DMS79 treated with DMSO at 0.1 percent for 48 hours (cell line): Measurements from ENCODE around the gene STK25.
A peak's percentile ranks its signal among the peaks of the same experiment; 100 is the strongest.

ENCODE experiments used
- DNase-seq: peaks from one replicate; lab custom pipeline; 2025; lab: John Stamatoyannopoulos, UW

STK25 gene

GRCh38 chr2:241508240-241509154, at the start of gene STK25:
TSS of gene STK25 (minus strand) at chr2:241508584. CDS start at chr2:241508035, 549 bp downstream.
- DNase-seq: peak; percentile 92

GRCh38 chr2:241556746-241557145, 48.4 kb upstream of the STK25 start:
- no peak for DNase-seq

DNA sequence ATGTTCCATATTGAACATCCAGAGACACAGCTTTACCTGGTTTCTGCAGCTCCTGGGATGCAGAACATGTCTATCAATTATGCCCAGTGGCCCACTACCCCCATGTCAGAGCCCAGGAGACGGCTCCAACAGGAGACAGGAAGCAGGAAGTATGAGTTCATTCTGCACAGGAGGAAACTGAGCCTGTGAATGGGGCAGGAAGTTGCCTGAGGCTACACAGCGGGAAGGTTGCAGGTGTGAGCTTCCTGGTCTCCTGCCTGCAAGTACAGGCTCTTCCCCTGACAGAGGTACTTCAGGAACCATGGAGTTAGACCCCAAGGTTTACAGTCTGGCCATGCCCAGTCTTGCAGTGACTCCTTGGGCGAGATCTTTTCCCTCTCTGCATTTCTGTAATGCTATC, 47.3 kb upstream of the STK25 start:
- no peak for DNase-seq

DNA sequence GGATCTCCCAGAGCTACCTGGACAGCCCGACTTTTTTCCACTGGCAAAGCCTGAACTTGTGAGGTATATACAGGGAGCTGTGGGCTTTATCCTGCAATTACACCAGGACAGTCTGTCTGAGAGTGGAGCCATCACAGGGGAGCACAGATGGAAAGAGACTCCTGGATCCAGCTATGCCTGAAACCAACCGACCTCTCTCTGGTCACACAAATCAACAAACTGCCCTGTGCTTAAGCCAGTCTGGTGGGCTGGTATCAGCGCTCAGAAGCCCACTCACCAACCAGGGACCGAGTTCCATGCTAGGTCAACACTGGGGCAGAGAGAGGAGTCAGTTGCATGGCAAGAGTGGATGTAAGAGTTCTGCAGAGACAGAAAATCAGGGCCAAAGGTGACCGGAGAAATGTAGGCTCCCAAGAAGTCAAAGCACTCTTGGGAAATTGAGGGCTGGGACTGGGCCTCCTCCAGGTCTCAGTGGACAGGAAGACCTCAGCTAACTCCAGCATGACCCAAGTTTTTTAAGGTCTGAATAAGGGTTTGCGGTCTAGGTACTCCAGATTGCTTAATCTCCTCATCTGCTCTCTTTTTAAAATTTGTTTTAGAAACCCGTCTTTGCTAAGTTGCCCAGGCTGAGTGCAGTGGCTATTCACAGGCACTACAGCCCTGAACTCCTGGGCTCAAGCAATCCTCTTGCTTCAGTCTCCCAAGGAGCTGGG, 46.4 kb upstream of the STK25 start:
- DNase-seq: no peak

DNA sequence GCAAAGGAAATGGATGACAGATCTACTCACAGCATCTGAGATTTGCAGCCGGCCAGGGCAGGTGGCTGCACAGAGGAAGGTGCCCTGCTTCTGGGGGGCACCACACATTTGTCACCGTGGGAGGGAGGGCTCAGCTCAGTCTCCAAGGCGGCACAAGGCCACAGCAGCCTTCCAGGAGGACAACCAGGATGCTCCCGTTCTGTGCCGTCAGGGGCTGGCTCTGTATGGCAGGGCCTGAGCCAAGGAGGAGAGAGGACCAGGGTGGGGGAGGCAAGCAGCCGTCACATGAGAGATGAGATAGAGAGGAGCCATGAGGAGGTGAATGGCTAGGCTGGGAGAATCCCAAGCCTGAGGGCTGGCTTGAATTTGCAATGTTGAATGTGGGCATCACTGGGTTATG, 45.6 kb upstream of the STK25 start:
- DNase-seq: no peak

GRCh38 chr2:241553512-241553830, 45.1 kb upstream of the STK25 start:
- DNase-seq: no peak

DNA sequence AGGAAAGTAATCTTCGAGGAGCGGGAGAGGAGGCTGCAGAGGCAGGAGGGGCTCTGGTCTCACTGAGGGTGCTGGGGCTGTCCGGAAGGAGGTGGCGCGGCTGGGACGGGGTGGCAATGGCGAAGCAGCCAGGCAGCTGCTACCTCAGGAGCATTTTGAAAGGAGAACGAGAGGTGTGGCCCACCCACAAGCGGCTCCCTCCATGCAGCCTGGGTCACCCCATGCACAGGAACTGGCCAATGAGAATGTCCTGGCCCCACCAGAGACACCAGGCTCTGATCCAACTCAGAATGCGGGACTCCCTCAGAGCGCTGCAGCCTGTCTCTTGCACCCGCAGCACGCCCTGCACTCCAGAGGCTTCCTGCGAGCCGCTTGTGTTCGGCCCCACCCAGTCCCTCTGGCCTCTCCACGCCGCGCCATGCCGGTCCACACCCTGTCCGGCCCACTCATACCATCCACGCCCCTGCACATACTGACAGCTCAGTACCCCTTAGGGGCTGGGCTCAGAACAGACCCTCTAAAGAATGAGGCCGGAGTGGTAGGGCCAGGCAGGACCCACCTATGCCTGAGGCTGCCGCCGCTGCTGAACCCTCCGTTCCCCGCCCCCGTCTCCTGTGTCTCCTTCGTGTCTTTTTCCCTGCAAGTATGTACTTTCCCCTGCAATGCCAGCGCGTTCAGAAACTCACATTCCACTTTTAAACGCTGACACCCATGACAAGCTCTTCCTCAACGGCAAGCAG, 43.8 kb upstream of the STK25 start:
- DNase-seq: peak; percentile 51

DNA sequence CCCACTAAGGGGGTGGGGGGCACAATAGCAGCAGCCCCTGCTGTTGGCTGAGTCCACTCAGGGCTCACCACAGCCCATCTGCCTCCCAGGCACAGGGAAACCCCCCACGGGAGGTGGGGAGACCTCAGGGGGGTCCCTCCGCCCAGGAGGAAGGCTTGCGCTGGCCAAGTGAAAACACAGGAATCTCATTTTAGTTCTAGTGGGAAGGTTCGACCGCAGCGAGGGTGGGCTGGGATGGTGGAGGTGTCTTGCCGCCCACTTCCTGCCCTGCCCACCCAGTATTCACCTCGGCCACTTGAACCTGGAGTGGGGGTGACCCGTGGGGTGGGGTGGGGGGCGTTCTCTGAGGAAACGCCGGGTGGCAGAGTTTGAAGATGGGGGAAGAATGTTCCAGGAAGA, 43.2 kb upstream of the STK25 start:
- DNase-seq: no peak

DNA sequence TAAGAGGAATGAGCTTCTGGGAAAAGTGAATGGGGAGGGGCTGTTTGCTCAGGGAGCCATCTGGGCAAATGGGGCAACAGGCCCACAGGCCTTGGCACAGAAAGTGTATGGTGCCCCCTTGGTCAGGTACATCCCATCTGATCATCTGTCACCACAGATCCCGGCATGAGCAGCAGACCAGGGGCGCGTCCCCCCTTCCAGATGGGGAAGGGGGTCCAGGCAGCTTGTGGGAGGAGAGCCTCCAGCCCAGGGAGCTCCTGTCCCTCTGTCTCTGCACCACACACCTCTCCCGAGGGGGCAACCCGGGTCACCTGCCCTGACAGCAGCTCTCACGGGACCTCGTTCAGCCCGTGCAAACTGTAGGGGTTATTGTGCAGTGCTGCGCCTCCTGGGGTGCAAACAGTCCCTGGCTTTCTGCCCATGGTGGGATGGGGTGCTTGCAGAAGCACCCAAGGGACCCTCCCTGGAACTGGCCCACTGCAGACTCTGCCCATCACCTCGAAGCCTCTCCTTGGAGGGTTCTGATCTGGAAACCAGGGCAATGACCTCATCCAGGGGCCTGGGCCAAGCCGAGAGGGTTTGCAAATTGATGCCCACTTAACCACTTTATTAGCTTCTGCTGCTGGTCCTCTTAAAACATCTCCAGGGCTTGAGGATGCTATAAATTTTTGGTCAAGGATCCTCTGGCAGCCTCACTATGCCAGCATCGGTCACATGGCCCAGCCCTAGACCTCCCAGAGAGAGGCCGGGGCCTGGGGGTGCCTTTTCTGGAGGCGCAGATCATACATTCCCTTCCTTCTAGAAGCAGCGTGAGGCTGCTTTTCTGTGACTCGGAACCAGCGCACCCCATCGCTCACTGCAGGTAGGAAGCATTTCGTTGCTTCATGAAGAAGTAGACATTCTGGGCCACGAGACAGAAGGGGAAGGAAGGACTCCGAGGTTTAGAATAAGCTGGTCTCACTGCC, 42.5 kb upstream of the STK25 start:
- peak; percentile 94 for DNase-seq

GRCh38 chr2:241548451-241548835, 40.1 kb upstream of the STK25 start:
- no peak for DNase-seq

DNA sequence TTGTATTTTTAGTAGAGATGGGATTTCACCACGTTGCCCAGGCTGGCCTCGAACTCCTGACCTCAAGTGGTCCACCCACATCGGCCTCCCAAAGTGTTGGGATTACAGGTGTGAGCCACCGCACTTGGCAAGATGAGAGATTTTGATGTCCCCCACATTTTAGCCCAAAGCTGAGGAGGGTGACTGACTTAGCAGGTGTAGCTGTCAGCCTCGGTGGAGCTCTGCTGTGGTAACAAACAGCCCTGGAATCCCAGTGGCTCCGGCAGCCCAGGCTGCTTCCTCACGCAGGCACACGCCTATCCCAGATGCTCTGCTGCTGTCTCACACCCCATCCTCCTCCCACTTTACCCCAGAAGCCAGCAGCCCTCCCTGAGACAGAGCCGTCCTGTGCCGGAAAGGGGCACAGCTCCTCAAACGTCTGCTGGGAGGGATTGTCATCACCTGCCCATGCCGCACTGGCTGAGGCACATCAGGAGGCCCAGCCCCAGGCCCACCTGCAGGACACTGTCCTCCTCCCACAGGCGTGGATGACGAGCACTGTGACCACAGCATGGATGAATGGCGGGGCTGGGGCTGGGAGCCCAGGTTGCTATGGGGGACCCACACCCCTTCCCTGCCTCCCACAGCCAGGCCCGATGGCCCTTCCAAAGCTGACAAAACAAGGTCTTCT, 39.5 kb upstream of the STK25 start:
- no peak for DNase-seq

DNA sequence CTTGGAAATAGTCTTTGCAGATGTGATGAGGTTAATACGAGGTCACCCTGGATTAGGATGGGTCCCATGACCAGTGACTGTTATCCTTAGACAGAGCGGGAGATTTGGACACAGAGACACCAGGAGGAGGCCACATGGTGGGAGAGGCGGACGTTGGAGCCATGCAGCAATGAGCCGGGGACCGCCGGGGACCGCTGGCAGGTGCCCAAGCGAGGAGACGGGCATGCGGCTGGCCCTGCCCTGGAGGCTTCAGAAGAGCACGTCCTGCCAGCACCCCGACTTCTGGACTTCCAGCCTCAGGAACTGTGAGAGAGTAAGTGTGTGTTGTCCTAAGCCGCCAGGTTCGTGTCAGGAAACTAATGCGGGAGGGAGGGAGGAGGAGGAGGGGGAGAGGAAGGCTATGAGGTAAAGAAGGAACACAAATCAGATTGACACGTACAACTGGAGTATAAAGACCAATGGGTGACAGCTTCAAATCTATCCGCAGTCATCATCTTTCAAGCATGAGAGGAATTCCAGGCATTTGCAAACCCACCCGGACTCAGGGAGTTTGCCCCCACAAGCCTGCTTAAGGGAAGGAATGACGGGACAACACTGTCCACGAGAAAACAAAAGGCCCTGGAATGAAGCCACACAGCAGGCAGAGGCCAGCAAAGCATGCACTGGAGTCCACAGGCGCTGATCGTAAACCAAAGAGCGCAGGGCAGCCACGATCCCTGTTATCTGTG, 38.6 kb upstream of the STK25 start:
- no peak for DNase-seq

GRCh38 chr2:241545523-241546473, 37.4 kb upstream of the STK25 start:
- no peak for DNase-seq

GRCh38 chr2:241545106-241545505, 36.7 kb upstream of the STK25 start:
- no peak for DNase-seq

- no peak for DNase-seq
Measured at GRCh38 chr2:241542278-241542605, 33.9 kb upstream of the STK25 start.

DNA sequence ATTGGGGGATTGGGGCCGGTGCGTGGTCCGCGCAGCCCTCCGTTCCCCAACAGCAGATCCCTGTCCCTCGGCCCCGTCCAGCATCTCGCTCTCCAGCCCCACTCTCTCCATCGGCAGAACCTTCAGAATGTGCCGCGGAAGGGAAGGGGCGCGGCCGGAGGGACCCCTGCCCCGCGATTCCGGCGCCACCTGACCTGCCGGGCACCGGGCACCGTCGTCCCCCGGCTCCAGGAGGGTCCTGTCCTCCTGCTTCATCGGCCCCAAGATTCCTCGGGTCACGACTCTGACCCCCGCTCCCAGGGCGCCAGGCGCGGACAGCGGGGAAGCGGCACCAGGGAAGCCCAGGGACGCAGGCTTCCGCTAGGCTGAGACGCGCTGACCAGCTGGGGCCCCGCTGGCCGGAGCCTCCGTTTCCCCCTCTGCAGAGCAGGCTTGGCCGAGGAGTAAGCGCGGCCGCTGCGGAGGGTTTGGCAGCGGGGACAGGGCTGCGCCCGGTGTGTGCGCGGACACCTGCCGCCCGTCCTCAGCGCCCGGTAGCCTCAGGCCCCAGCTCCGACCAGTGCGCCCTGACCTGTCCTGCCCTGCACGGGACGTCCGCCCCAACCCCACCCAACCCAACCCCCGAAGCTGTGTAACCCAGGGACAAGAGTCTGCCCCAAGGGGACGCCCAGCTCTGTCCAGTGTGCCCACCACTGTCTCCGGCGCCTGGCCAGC, 33.3 kb upstream of the STK25 start:
- no peak for DNase-seq

GRCh38 chr2:241540771-241541561, 32.6 kb upstream of the STK25 start:
- no peak for DNase-seq

DNA sequence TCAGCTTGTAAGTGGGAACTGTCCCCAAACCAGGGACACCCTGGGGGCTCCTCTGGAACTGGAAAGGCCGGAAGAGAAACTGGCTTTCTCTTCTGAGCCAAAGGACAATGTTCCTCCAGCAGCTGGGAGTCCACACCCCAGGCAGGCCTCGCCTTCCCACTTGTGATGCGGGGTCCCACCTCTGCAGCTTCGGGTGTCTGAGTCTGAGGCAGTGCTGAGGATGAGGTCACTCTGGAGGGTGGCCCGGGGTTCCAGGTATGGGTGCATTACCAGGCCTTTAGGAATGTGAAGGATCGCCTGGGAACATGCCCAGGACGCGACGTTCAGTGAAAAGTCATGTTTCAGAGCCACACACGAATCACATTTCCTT, 32.0 kb upstream of the STK25 start:
- no peak for DNase-seq
